Pancreas (tissue), 10 donors: ENCODE results near the gene PRF1. TPM values are rescaled to one million over a fixed set of nuclear protein-coding genes. Genes with fewer than 3 reads are reported as not detected.

Source experiments
- ATAC-seq, 4 donors: fragments of 200-7000 bp; cut with Tn5 transposase; one replicate each; pipeline versions ENCODE4 v1.8.0 to v1.9.1; 2020; ENCODE audit warnings: mild to moderate bottlenecking in 4 of 4, moderate library complexity in 4 of 4
- DNase-seq, 6 donors: peaks; one replicate each; pipeline ENCODE4 v3.0.0-alpha.2; 2020
- FAIRE-seq: peaks from 2 replicates; lab custom pipeline; 2012; peaks lifted over from hg19 to GRCh38; lab: Jason Lieb, UNC
- H3K27ac ChIP-seq, 4 donors: fragments of 200-600 bp; sonication (generic); 1 replicate in 3 of 4; 2 replicates in 1 of 4; pipeline versions ENCODE4 v1.5.0 to v1.8.0; 2020
- H3K27me3 ChIP-seq, 4 donors: fragments of 200-600 bp; one replicate each; pipeline ENCODE4 v1.8.0; 2021
- H3K36me3 ChIP-seq, 3 donors: fragments of 200-600 bp; sonication (generic) in 1 of 3; one replicate each; pipeline versions ENCODE4 v1.5.0 to v1.8.0; 2020 to 2021
- H3K4me1 ChIP-seq, 3 donors: fragments of 200-600 bp; one replicate each; pipeline ENCODE4 v1.8.0; 2021
- H3K4me3 ChIP-seq, 4 donors: fragments of 200-600 bp; sonication (generic) in 2 of 4; one replicate each; pipeline versions ENCODE4 v1.5.0 to v1.8.0; 2020 to 2021
- H3K9me3 ChIP-seq, 4 donors: fragments of 200-600 bp; one replicate each; pipeline ENCODE4 v1.8.0; 2021
- CTCF ChIP-seq, 4 donors: fragments of 200-600 bp; sonication (generic) in 3 of 4; IDR thresholded peaks; one replicate each; pipeline versions ENCODE4 v1.5.0 to v1.8.0; 2021; ENCODE audit warnings: antibody characterized with exemption in 4 of 4
- WGBS, 2 donors: extraction: QIAGEN DNeasy Blood & Tissue Kit; methylation state at CpG; one replicate each; pipeline ENCODE4 v1.1.7; 2013; 5-methylcytosine and 5-hydroxymethylcytosine counted together
- intact Hi-C, 3 donors: fragments of 100-400 bp; cut with DNase I; formaldehyde crosslinking; loops; one replicate each; pipeline versions ENCODE4 v1.11.1 to v1.14.2; 2022
- polyA plus RNA-seq, 2 donors: library from polyadenylated mRNA; stranded (reverse); fragments of 200-250 nt; gene quantifications; one replicate each; pipeline ENCODE4 v1.2.3, GENCODE V29; 2013
- total RNA-seq, 6 donors: library from RNA; stranded (reverse); fragmentation: NEBNext Ultra II Directional in 4 of 6; extraction: Animal tissue kit (Norgen Biotek cat#: 25700) in 4 of 6; gene quantifications; one replicate each; pipeline versions ENCODE4 v1.2.1 to v1.2.4, GENCODE V29; 2021 to 2023
- donor health status: healthy with polysubstance abuse.
- donor health status: DM: no; HTN: no; CAD: no; lungs with moderate emphysema.
- donor health status: DM: no; HTN: no; CAD: no.
- donor health status: control.
- donor health status: control.
- donor health status: Bipolar disorder and iron deficiency.
- donor health status: DM: yes; HTN: yes; CAD: no.
- donor health status: DM: no; HTN: no; CAD: no.
- donor health status: DM: no; HTN: no; CAD: no.
- donor health status: DM: yes; HTN: yes; CAD: no.

PRF1 gene
- total and polyA plus RNA-seq, 8 donors: 0.16 to 1.8 (median 0.52) TPM

GRCh38 chr10:70620020-70620289 lies 17.4 kb upstream of the PRF1 start:
- intact Hi-C loops: no loop called here
- Histone ChIP-seq H3K36me3 (no peaks in the 10 kb centered on the region), H3K4me3 (no peak overlapping the region), H3K9me3 (no peaks in the 10 kb centered on the region), H3K4me1 (no peaks in the 10 kb centered on the region), H3K27me3 (no peaks in the 10 kb centered on the region), H3K27ac (no peak overlapping the region)
- DNase-seq (no peak), FAIRE-seq (no peak), ATAC-seq (no peak)
- TF ChIP-seq CTCF (IDR thresholded peaks at IDR 0.05): no peak

GRCh38 chr10:70619271-70620019 lies 16.9 kb upstream of the PRF1 start:
- FAIRE-seq: peak; percentile 26
- no peak overlapping the region for H3K4me3 ChIP-seq
- H3K4me1 ChIP-seq: no peaks in the 10 kb centered on the region
- H3K27ac ChIP-seq: no peak overlapping the region
- no peak for TF ChIP-seq CTCF (IDR thresholded peaks at IDR 0.05)
- H3K27me3 ChIP-seq: no peaks in the 10 kb centered on the region
- 53 to 60% methylated on average over 4 of the region's 4 CpGs for WGBS, 2 donors
- intact Hi-C loops: no loop called here
- H3K9me3 ChIP-seq: no peaks in the 10 kb centered on the region
- DNase-seq: no peak
- no peaks in the 10 kb centered on the region for H3K36me3 ChIP-seq
- no peak for ATAC-seq

- WGBS, 2 donors: 69 to 81% methylated on average over 5 of the region's 5 CpGs
- ATAC-seq (no peak), DNase-seq (no peak), FAIRE-seq (no peak)
- Histone ChIP-seq H3K27me3 (no peaks in the 10 kb centered on the region), H3K4me1 (no peaks in the 10 kb centered on the region), H3K27ac (no peak overlapping the region), H3K36me3 (no peaks in the 10 kb centered on the region), H3K9me3 (no peaks in the 10 kb centered on the region), H3K4me3 (no peak overlapping the region)
- intact Hi-C loops: no loop called here
- no peak for TF ChIP-seq CTCF (IDR thresholded peaks at IDR 0.05)
Measured at GRCh38 chr10:70618663-70619062, 16.1 kb upstream of the PRF1 start.

- no peak for TF ChIP-seq CTCF (IDR thresholded peaks at IDR 0.05)
- no peaks in the 10 kb centered on the region for H3K36me3 ChIP-seq
- DNase-seq (no peak), ATAC-seq (no peak), FAIRE-seq (no peak)
- H3K4me1 ChIP-seq: no peaks in the 10 kb centered on the region
- intact Hi-C loops: no loop called here
- WGBS, 2 donors: 58 to 68% methylated on average over 7 of the region's 7 CpGs
- no peaks in the 10 kb centered on the region for H3K9me3 ChIP-seq
- H3K27ac ChIP-seq: no peak overlapping the region
- H3K27me3 ChIP-seq: no peaks in the 10 kb centered on the region
- H3K4me3 ChIP-seq: no peak overlapping the region
Measured at GRCh38 chr10:70617798-70618568, 15.4 kb upstream of the PRF1 start.

- TF ChIP-seq CTCF (IDR thresholded peaks at IDR 0.05): no peak
- intact Hi-C loops: no loop called here
- ATAC-seq: no peak
Measured at GRCh38 chr10:70616761-70617160, 14.2 kb upstream of the PRF1 start.

More at GRCh38 chr10:70616761-70617160, 14.2 kb upstream of the PRF1 start:
- no peaks in the 10 kb centered on the region for H3K27me3 ChIP-seq
- DNase-seq (no peak), FAIRE-seq (no peak)
- no peaks in the 10 kb centered on the region for H3K4me1 ChIP-seq
- 88 to 91% methylated on average over 4 of the region's 4 CpGs for WGBS, 2 donors
- no peak overlapping the region for H3K4me3 ChIP-seq
- H3K27ac ChIP-seq: no peak overlapping the region
- no peaks in the 10 kb centered on the region for H3K36me3 ChIP-seq
- H3K9me3 ChIP-seq: no peaks in the 10 kb centered on the region
